ENCODE results near the gene NBAS. TPM values are rescaled to one million over a fixed set of nuclear protein-coding genes. Genes with fewer than 3 reads are reported as not detected.

The NBAS gene
- polyA plus RNA-seq, 2 of the 4 experiments (the other 2 are of a cell fraction), result 16.7 to 34.9 TPM

DNA sequence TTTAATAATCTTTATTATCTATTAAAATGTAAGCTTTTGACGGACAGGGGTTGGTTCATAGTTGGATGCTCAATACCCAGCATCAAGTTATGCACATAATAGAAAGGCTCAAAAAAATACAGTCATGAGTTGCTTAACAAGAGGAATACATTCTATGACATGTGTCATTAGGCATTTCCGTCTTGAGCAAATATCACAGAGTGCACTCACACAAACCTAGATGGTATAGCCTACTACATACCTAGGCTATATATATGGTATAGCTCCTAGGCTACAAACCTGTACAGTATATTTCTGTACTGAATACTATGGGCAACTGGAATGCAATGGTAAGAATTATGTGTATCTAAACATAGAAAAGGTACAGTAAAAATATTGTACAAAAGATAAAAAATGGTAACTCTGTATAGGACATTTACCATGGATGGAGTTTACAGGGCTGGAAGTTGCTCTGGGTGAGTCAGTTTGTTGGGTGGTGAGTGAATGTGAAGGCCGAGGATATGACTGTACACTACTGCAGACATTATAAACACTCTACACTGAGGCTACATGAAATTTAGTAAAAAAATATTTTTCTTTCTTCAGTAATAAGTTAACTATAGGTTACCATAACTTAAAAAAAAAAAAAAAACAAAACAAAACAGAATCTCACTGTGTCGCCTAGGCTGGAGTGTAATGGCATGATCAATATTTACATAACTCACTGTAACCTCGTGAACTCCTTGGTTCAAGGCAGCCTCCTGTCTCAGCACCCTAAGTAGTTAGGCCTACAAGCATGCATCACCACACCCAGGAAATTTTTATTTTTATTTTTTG is 201.2 kb downstream of the NBAS start:
- DNase-seq (ENCODE audit: low read depth in 1 of 2, low spot score in 1 of 2) (peak in 1 of 2 experiments; percentile 55), FAIRE-seq (no peak), ATAC-seq (peak; percentile 78 to 94; a peak in 5 of 6 replicates)
- H3K4me3 ChIP-seq, result no peak overlapping the region
- POLR2A ChIA-PET, result no interaction called here
- TF ChIP-seq FOSL2 (IDR thresholded peaks at IDR 0.05) (no peak), FOSL2 (CRISPR knock-in tag; IDR thresholded peaks at IDR 0.05) (0 out of 2 replicates have a peak, but pooled peaks have one; percentile 32), FOSB (CRISPR knock-in tag; IDR thresholded peaks at IDR 0.05) (no peak)
- H3K4me2 ChIP-seq, result peak overlapping the region; percentile 48
- WGBS (ENCODE audit: missing lambda C conversion rate), result 38% methylated on average over 5 of the region's 5 CpGs
- peak overlapping the region in 1 of 2 experiments; percentile 15; a peak in 1 of 6 replicates for H3K27ac ChIP-seq
- CTCF ChIA-PET, result no interaction called here
- H3K9me3 ChIP-seq, result no peaks in the 10 kb centered on the region
- H3K4me1 ChIP-seq, result peaks cover 17% of the 10 kb centered on the region

DNA sequence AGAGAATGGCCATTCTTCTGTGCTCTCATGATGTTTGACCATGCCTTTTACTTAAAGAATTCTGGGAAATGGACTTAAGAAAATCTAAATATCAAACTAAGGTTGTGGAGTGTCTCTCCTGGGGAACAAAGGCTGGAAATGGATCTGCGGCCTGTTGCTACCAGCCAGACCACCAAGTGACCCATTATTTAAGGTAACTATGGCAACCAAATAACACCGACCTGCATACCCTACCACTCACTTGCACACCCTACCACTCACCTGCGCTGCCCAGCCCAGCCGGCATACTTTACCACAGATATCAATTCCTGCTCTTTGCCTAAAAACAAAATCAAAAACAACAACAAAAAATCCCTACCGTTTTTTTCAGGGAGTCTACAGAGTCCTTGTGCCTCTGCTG is 203.2 kb downstream of the NBAS start:
- Histone ChIP-seq H3K4me3 (no peak overlapping the region), H3K9me3 (no peaks in the 10 kb centered on the region), H3K27ac (no peak overlapping the region), H3K4me1 (peaks cover 17% of the 10 kb centered on the region), H3K4me2 (no peak overlapping the region)
- no peak for ATAC-seq
- POLR2A ChIA-PET, result no interaction called here
- FAIRE-seq, result no peak
- CTCF ChIA-PET, result no interaction called here
- DNase-seq (ENCODE audit: low read depth in 1 of 2, low spot score in 1 of 2), result no peak
- no peak for TF ChIP-seq GATA3 (IDR thresholded peaks at IDR 0.05; ENCODE audit: borderline replicate concordance)
- 76% methylated on average over 5 of the region's 5 CpGs for WGBS (ENCODE audit: missing lambda C conversion rate)

DNA sequence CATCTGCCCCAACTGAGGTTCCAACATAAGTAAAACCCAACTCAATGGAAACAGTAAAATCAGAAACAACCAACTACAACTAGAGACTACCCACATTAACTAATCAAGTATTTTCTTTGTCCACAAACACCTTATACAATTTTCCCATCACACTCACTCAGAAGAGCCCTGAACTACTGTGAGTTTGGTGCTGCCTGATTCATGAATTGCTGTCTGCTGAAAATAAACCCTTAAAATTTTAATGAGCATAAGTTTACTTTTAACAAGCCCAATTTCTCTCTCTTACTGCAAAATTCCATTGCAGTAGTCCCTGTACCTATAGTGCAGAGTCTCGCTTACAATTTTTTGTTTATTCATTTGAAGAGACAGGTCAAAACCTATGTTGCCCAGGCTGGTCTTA is 203.9 kb downstream of the NBAS start:
- no peak for FAIRE-seq
- no peak for DNase-seq (ENCODE audit: low read depth in 1 of 2, low spot score in 1 of 2)
- peaks cover 17% of the 10 kb centered on the region for H3K4me1 ChIP-seq
- H3K4me2 ChIP-seq, result no peak overlapping the region
- ChIA-PET CTCF (no interaction called here), POLR2A (no interaction called here)
- no peak overlapping the region for H3K27ac ChIP-seq
- no peaks in the 10 kb centered on the region for H3K9me3 ChIP-seq
- ATAC-seq, result no peak
- TF ChIP-seq, protein P1, sequence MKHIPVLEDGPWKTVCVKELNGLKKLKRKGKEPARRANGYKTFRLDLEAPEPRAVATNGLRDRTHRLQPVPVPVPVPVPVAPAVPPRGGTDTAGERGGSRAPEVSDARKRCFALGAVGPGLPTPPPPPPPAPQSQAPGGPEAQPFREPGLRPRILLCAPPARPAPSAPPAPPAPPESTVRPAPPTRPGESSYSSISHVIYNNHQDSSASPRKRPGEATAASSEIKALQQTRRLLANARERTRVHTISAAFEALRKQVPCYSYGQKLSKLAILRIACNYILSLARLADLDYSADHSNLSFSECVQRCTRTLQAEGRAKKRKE (CRISPR knock-in tag; IDR thresholded peaks at IDR 0.05; ENCODE audit: low read depth), result no peak
- TF ChIP-seq RFX5 (IDR thresholded peaks at IDR 0.05) (no peak), PHF8 (IDR thresholded peaks at IDR 0.05; ENCODE audit: borderline replicate concordance, low read depth) (no peak), ZC3H11A (IDR thresholded peaks at IDR 0.05) (no peak), NFE2L2 (conservative IDR thresholded peaks at IDR 0.05; ENCODE audit: low read length) (no peak), ZNF302 (CRISPR knock-in tag; IDR thresholded peaks at IDR 0.05) (no peak), RARB (CRISPR knock-in tag; IDR thresholded peaks at IDR 0.05) (no peak), RAD21 (conservative IDR thresholded peaks at IDR 0.05 in 1 of 2, IDR thresholded peaks at IDR 0.05 in 1 of 2) (no peak)
- TF ChIP-seq, protein P2, sequence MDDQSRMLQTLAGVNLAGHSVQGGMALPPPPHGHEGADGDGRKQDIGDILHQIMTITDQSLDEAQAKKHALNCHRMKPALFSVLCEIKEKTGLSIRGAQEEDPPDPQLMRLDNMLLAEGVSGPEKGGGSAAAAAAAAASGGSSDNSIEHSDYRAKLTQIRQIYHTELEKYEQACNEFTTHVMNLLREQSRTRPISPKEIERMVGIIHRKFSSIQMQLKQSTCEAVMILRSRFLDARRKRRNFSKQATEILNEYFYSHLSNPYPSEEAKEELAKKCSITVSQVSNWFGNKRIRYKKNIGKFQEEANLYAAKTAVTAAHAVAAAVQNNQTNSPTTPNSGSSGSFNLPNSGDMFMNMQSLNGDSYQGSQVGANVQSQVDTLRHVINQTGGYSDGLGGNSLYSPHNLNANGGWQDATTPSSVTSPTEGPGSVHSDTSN (IDR thresholded peaks at IDR 0.05), result no peak
- TF ChIP-seq, protein P3, sequence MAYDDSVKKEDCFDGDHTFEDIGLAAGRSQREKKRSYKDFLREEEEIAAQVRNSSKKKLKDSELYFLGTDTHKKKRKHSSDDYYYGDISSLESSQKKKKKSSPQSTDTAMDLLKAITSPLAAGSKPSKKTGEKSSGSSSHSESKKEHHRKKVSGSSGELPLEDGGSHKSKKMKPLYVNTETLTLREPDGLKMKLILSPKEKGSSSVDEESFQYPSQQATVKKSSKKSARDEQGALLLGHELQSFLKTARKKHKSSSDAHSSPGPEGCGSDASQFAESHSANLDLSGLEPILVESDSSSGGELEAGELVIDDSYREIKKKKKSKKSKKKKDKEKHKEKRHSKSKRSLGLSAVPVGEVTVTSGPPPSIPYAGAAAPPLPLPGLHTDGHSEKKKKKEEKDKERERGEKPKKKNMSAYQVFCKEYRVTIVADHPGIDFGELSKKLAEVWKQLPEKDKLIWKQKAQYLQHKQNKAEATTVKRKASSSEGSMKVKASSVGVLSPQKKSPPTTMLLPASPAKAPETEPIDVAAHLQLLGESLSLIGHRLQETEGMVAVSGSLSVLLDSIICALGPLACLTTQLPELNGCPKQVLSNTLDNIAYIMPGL (CRISPR knock-in tag; IDR thresholded peaks at IDR 0.05; ENCODE audit: borderline replicate concordance), result no peak
- TF ChIP-seq, protein P4, sequence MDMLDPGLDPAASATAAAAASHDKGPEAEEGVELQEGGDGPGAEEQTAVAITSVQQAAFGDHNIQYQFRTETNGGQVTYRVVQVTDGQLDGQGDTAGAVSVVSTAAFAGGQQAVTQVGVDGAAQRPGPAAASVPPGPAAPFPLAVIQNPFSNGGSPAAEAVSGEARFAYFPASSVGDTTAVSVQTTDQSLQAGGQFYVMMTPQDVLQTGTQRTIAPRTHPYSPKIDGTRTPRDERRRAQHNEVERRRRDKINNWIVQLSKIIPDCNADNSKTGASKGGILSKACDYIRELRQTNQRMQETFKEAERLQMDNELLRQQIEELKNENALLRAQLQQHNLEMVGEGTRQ (IDR thresholded peaks at IDR 0.05), result no peak
- TF ChIP-seq, protein P5, sequence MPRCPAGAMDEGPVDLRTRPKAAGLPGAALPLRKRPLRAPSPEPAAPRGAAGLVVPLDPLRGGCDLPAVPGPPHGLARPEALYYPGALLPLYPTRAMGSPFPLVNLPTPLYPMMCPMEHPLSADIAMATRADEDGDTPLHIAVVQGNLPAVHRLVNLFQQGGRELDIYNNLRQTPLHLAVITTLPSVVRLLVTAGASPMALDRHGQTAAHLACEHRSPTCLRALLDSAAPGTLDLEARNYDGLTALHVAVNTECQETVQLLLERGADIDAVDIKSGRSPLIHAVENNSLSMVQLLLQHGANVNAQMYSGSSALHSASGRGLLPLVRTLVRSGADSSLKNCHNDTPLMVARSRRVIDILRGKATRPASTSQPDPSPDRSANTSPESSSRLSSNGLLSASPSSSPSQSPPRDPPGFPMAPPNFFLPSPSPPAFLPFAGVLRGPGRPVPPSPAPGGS (IDR thresholded peaks at IDR 0.05), result no peak
- 92% methylated on average over 1 of the region's 1 CpG for WGBS (ENCODE audit: missing lambda C conversion rate)
- no peak overlapping the region for H3K4me3 ChIP-seq

All from A549 (cell line).